Panc1 (cell line): Measurements from ENCODE around the gene TTLL10. TPM values are rescaled to one million over a fixed set of nuclear protein-coding genes. Genes with fewer than 3 reads are reported as not detected.

ENCODE experiments used
- ATAC-seq: fragments of 200-7000 bp; cut with Tn5 transposase; 2 replicates; pipeline ENCODE4 v1.9.1; 2020; ENCODE audit warnings: mild to moderate bottlenecking, moderate library complexity
- BruUV-seq: library from RNA; stranded (reverse); fragments of 400-500 nt; replicated peaks from 2 replicates; lab custom pipeline; 2021; lab: Mats Ljungman, UMichigan
- CTCF ChIA-PET: fragments of 300-600 bp; sonication (Branson Sonifier 250); formaldehyde crosslinking; loops from one replicate; lab custom pipeline; 2022; ENCODE audit warnings: antibody characterized with exemption; lab: Charles Lee
- POLR2A ChIA-PET: fragments of 300-600 bp; sonication (Branson Sonifier 250); formaldehyde crosslinking; loops from one replicate; lab custom pipeline; 2022; ENCODE audit warnings: antibody characterized with exemption; lab: Charles Lee
- DNase-seq: peaks from one replicate; pipeline ENCODE4 v3.0.0-alpha.2; 2010; ENCODE audit warnings: low read depth, low spot score
- H3K27ac ChIP-seq: 2 replicates; pipeline ENCODE4 v1.5.1; 2011; ENCODE audit warnings: mild to moderate bottlenecking, low read length, inconsistent platforms
- H3K27me3 ChIP-seq: fragments of 200-500 bp; sonication (Bioruptor generic); 2 replicates; pipeline ENCODE4 v1.6.0; 2014; ENCODE audit warnings: low read length, inconsistent platforms; ENCODE audit not compliant: control insufficient read depth, insufficient read depth
- H3K36me3 ChIP-seq: fragments of 200-500 bp; sonication (Bioruptor generic); 2 replicates; pipeline ENCODE4 v1.5.1; 2014; ENCODE audit warnings: inconsistent platforms, mild to moderate bottlenecking, low read length, moderate library complexity; ENCODE audit not compliant: control insufficient read depth, insufficient read depth
- H3K4me1 ChIP-seq: 2 replicates; pipeline ENCODE4 v1.5.1; 2011; ENCODE audit warnings: inconsistent platforms, mild to moderate bottlenecking, low read length, moderate library complexity; ENCODE audit not compliant: control insufficient read depth, insufficient read depth
- H3K4me3 ChIP-seq, 2 experiments: 2 replicates each; pipeline ENCODE4 v1.5.1; 2011 to 2012; ENCODE audit warnings: low read depth in 2 of 2, low read length in 2 of 2, mild to moderate bottlenecking in 2 of 2, inconsistent platforms in 1 of 2, moderate library complexity in 1 of 2
- H3K9me3 ChIP-seq: fragments of 200-500 bp; sonication (Bioruptor generic); 2 replicates; pipeline ENCODE4 v1.5.1; 2014; ENCODE audit warnings: low read depth, mild to moderate bottlenecking, inconsistent platforms, low read length, moderate library complexity; ENCODE audit not compliant: control insufficient read depth, insufficient read depth
- CTCF ChIP-seq: fragments of 450-650 bp; IDR thresholded peaks from 2 replicates; pipeline ENCODE4 v1.5.1; 2017; ENCODE audit warnings: mild to moderate bottlenecking
- POLR2AphosphoS5 ChIP-seq: IDR thresholded peaks from 2 replicates; pipeline ENCODE4 v1.6.1; 2012; ENCODE audit warnings: mild to moderate bottlenecking, low read depth, low read length, moderate library complexity
- REST ChIP-seq, 2 experiments: IDR thresholded peaks; 2 replicates each; pipeline ENCODE4 v1.6.1; 2011 to 2012; ENCODE audit warnings: low read depth in 2 of 2, control low read depth in 1 of 2, low read length in 1 of 2, mild to moderate bottlenecking in 1 of 2, moderate library complexity in 1 of 2; ENCODE audit not compliant: insufficient read depth in 1 of 2
- SIN3A ChIP-seq: IDR thresholded peaks from 2 replicates; pipeline ENCODE4 v1.6.1; 2012; ENCODE audit warnings: low read depth, mild to moderate bottlenecking, low read length, moderate library complexity, borderline replicate concordance; ENCODE audit not compliant: insufficient read depth
- TCF7L2 ChIP-seq: IDR thresholded peaks from 2 replicates; pipeline ENCODE4 v1.6.1; 2011; ENCODE audit warnings: mild to moderate bottlenecking, low read depth, low read length, inconsistent platforms
- in situ Hi-C: cut with HindIII; loops from 2 replicates; pipeline ENCODE4 v1.10.0; 2016; ENCODE audit warnings: low sequenced_read_pairs, low pct_unique_long_range_greater_than_20kb
- intact Hi-C: fragments of 100-400 bp; cut with micrococcal nuclease; formaldehyde crosslinking; loops from one replicate; pipeline ENCODE4 v1.10.0; 2022; ENCODE audit not compliant: unreplicated experiment
- total RNA-seq: library from RNA; stranded (reverse); gene quantifications from one replicate; pipeline ENCODE4 v1.2.1, GENCODE V29; 2021; ENCODE audit not compliant: unreplicated experiment

Gene TTLL10
- total RNA-seq, 1 experiment from 2014 or later = not detected

- peak; percentile 87 for ATAC-seq
- BruUV-seq = no TSS peak
- in situ Hi-C loops = no loop called here
Observed at GRCh38 chr1:1157426-1157913, 16.2 kb upstream of the TTLL10 start.

GRCh38 chr1:1157914-1158710 lies 15.6 kb upstream of the TTLL10 start:
- POLR2A ChIA-PET = interaction anchor here (0.7 kb wide), 1 partner anchor 20 kb away, joined by 3 read pairs; no protein-coding TSS in a partner anchor
- H3K4me1 ChIP-seq = peaks cover 12% of the 10 kb centered on the region
- CTCF ChIA-PET = interaction anchor here (0.5 kb wide), 1 partner anchor 99 kb away, joined by 4 read pairs; no protein-coding TSS in a partner anchor
- intact Hi-C loops (no loop called here), in situ Hi-C loops (no loop called here)
- ATAC-seq (peak; percentile 65), DNase-seq (no peak)
- H3K36me3 ChIP-seq = no peaks in the 10 kb centered on the region; the same call in 1 of the 2 replicates
- BruUV-seq = no TSS peak
- H3K27me3 ChIP-seq = no peaks in the 10 kb centered on the region
- H3K9me3 ChIP-seq = no peaks in the 10 kb centered on the region
- TF ChIP-seq POLR2AphosphoS5 (0 out of 2 replicates have a peak, but pooled peaks have one; percentile 15), CTCF (no peak)
- H3K4me3 ChIP-seq = peak overlapping the region; percentile 43 to 56
- H3K27ac ChIP-seq = peak overlapping the region; percentile 88

More at GRCh38 chr1:1157426-1157913, 16.2 kb upstream of the TTLL10 start:
- peak overlapping the region; percentile 43 to 56 for H3K4me3 ChIP-seq
- peak overlapping the region; percentile 88 for H3K27ac ChIP-seq
- peaks cover 12% of the 10 kb centered on the region for H3K4me1 ChIP-seq
- peak; percentile 5 for DNase-seq
- no peaks in the 10 kb centered on the region for H3K27me3 ChIP-seq
- ChIA-PET CTCF (no interaction called here), POLR2A (no interaction called here)
- TF ChIP-seq POLR2AphosphoS5 (peak; percentile 37; the same call in 1 of the 2 replicates), SIN3A (no peak)
- intact Hi-C loops = no loop called here
- H3K36me3 ChIP-seq = no peaks in the 10 kb centered on the region; the same call in 1 of the 2 replicates
- no peaks in the 10 kb centered on the region for H3K9me3 ChIP-seq

- ATAC-seq (no peak), DNase-seq (no peak)
- no TSS peak for BruUV-seq
- intact Hi-C loops = no loop called here
- ChIA-PET CTCF (interaction anchor here (0.6 kb wide), 1 partner anchor 9 kb away, joined by 4 read pairs; no protein-coding TSS in a partner anchor), POLR2A (no interaction called here)
- Histone ChIP-seq H3K9me3 (no peaks in the 10 kb centered on the region), H3K4me3 (no peak overlapping the region), H3K27me3 (no peaks in the 10 kb centered on the region), H3K4me1 (peaks cover 12% of the 10 kb centered on the region), H3K36me3 (no peaks in the 10 kb centered on the region; the same call in 1 of the 2 replicates), H3K27ac (no peak overlapping the region)
- TF ChIP-seq POLR2AphosphoS5 (no peak), CTCF (no peak), REST (IDR thresholded peaks at IDR 0.05; ENCODE audit: insufficient read depth in 1 of 2, low read depth in 2 of 2, low read length in 1 of 2) (no peak), TCF7L2 (no peak), SIN3A (no peak)
- in situ Hi-C loops = no loop called here
Observed at GRCh38 chr1:1160281-1160930, 13.3 kb upstream of the TTLL10 start.
